Measurements from ENCODE around the gene PAQR7.

Gene PAQR7

GRCh38 chr1:25814549-25815087, 60.9 kb downstream of the PAQR7 start:
- no peak for DNase-seq

DNA sequence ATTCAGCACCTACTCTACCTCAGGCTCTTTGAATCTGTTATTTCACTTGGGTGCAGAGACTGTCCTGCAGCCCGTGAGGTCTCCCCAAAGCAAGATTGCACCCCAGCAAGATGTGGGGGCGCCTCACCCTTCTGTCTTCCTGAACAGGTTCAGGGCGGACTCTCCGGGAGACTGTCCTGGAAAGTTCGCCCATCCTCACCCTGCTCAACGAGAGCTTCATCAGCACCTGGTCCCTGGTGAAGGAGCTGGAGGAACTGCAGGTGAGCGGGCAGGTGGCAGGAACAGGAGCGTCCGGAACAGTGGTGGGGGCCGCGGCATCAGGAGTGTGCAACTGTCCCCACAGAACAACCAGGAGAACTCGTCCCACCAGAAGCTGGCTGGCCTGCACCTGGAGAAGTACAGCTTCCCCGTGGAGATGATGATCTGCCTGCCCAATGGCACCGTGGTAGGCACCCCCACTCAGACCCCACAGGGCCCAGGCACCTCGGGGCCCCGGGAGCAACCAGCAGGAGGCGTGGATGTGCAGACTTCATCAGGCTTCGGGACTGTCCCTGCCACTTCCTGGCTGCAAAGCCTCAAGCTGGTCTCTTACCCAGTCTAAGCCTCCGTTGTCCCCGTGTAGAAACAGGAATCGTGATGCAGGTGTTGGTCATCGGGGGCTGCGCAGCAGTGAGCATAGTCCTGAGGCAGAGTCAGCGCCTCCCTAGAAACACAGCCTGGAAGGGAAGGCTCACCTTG, 61.6 kb downstream of the PAQR7 start:
- no peak for DNase-seq

DNA sequence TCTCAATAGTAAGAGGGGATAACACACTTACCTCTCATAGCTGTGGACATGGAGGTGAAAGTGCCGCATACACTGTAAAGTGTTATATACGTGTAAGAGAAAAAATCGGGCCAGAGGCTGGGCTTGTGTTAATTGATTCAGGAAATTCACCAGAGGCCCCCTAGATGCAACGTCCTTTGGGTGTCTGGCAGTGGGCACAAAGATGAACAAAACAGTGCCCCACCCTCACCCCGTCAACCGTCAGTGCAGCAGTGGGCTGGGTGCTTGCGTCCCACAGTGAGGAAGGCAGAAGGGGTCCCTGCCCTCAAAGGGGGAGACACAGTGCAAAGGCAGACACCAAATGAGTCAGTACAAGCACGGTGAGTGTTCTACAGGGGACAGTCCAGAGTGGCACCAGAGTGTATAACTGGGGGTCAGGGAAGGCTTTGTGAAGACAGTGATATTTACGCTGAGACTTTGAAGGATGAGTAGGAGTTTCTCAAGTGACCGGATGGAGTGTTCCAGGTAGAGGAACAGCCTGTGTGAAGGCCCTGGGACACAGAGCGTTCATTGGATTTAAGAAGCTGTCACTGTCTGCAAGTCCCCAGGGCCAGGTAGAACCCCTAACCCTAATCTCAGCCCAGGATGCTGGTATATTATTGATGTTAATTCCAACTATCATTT, 62.3 kb downstream of the PAQR7 start:
- DNase-seq = no peak

Data from fibroblast of upper back skin (primary cell).